Ovary (tissue), 9 donors: ENCODE results near the gene ISCA2. TPM values are rescaled to one million over a fixed set of nuclear protein-coding genes. Genes with fewer than 3 reads are reported as not detected.

ENCODE experiments used
- DNase-seq, 5 donors: peaks; one replicate each; pipeline ENCODE4 v3.0.0-alpha.2; 2019 to 2020
- H3K27ac ChIP-seq, 2 donors: fragments of 200-600 bp; one replicate each; pipeline versions ENCODE4 v1.5.1 to v1.8.0; 2019 to 2022
- H3K27me3 ChIP-seq: fragments of 200-600 bp; one replicate; pipeline ENCODE4 v1.8.0; 2022
- H3K36me3 ChIP-seq: fragments of 200-600 bp; sonication (generic); one replicate; pipeline ENCODE4 v1.5.1; 2019
- H3K4me1 ChIP-seq: one replicate; pipeline ENCODE4 v1.8.1; 2013; ENCODE audit warnings: mild to moderate bottlenecking, moderate library complexity; ENCODE audit not compliant: insufficient read depth
- H3K4me3 ChIP-seq: fragments of 200-600 bp; sonication (generic); one replicate; pipeline ENCODE4 v1.5.1; 2017
- H3K9me3 ChIP-seq, 2 donors: fragments of 200-600 bp in 1 of 2; sonication (generic) in 1 of 2; one replicate each; pipeline versions ENCODE4 v1.5.1 to v1.8.1; 2013 to 2019; ENCODE audit warnings: mild to moderate bottlenecking in 1 of 2, moderate library complexity in 1 of 2
- EP300 ChIP-seq: sonication (generic); formaldehyde crosslinking; IDR thresholded peaks from one replicate; pipeline ENCODE4 v1.6.1; 2017; ENCODE audit warnings: antibody characterized with exemption
- POLR2A ChIP-seq: fragments of 450-650 bp; IDR thresholded peaks from one replicate; pipeline ENCODE4 v1.6.1; 2017; ENCODE audit warnings: antibody characterized with exemption, mild to moderate bottlenecking, moderate library complexity
- WGBS, 3 donors: extraction: QIAGEN DNeasy Blood & Tissue Kit in 1 of 3; methylation state at CpG; one replicate each; pipeline versions ENCODE4 v1.1.5 to v1.1.7; 2013 to 2017; 5-methylcytosine and 5-hydroxymethylcytosine counted together
- intact Hi-C, 4 donors: fragments of 100-400 bp; cut with DNase I; formaldehyde crosslinking; loops; one replicate each; pipeline versions ENCODE4 v1.11.0 to v1.15.1; 2022 to 2023
- polyA plus RNA-seq, 2 donors: library from polyadenylated mRNA; stranded (reverse); fragments of 200-250 nt in 1 of 2; fragments of 350-450 nt in 1 of 2; fragmentation: Illumina TruSeq in 1 of 2; extraction: RNeasy Lipid Tissue Mini Kit (QIAGEN cat#74804) in 1 of 2; gene quantifications; one replicate each; pipeline ENCODE4 v1.2.3, GENCODE V29; 2013 to 2014
- total RNA-seq, 7 donors: library from RNA; depleted of rRNA in 2 of 7; stranded (reverse); fragments of >200 nt in 2 of 7; fragmentation: NEBNext Ultra II Directional in 3 of 7; extraction: Animal tissue kit (Norgen Biotek cat#: 25700) in 3 of 7; gene quantifications; one replicate each; pipeline versions ENCODE4 v1.1.0 to v1.2.4, GENCODE V29; 2016 to 2023
- TF ChIP-seq, protein P1 (sequence below), 3 donors: fragments of 450-650 bp in 2 of 3; fragments of 200-600 bp in 1 of 3; IDR thresholded peaks; one replicate each; pipeline versions ENCODE4 v1.5.1 to v1.8.0; 2016 to 2022; ENCODE audit warnings: antibody characterized with exemption in 3 of 3, mild to moderate bottlenecking in 1 of 3
- donor health status: DM: no; HTN: no; CAD: no; lungs with moderate emphysema.
- donor health status: DM: no; HTN: no; CAD: no.
- donor health status: Bipolar disorder and iron deficiency.
- donor health status: DM: yes; HTN: yes; CAD: no.
- donor health status: DM: no; HTN: no; CAD: no.
- donor health status: DM: yes; HTN: yes; CAD: no.

ISCA2 gene
- total and polyA plus RNA-seq, 9 donors = 11.7 to 47.4 (median 26.9) TPM

DNA sequence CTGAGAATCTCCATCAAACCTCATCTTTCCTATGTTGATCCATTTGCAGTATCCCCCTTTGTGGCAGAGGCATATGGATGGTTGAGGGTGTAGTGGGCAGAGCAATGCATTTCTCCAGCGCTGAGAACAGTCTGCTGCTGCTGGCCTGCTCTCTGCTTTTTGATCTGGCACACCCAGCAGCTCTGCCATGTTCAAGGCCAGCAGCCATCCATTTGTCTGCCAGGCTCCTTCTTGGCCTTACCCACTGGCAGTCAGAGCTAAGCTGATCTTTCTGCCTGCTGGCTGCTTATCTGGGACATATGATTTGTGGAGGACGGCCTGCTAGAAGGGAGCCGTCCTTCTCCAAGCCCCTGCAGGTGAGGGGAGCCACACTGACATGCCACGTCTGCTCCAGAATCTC is 17.5 kb upstream of the ISCA2 start:
- no peak for DNase-seq
- Histone ChIP-seq H3K9me3 (no peaks in the 10 kb centered on the region), H3K4me3 (no peak overlapping the region), H3K36me3 (no peaks in the 10 kb centered on the region), H3K4me1 (no peaks in the 10 kb centered on the region), H3K27me3 (no peaks in the 10 kb centered on the region), H3K27ac (no peak overlapping the region)
- TF ChIP-seq POLR2A (no peak), EP300 (no peak)
- TF ChIP-seq, protein P1, sequence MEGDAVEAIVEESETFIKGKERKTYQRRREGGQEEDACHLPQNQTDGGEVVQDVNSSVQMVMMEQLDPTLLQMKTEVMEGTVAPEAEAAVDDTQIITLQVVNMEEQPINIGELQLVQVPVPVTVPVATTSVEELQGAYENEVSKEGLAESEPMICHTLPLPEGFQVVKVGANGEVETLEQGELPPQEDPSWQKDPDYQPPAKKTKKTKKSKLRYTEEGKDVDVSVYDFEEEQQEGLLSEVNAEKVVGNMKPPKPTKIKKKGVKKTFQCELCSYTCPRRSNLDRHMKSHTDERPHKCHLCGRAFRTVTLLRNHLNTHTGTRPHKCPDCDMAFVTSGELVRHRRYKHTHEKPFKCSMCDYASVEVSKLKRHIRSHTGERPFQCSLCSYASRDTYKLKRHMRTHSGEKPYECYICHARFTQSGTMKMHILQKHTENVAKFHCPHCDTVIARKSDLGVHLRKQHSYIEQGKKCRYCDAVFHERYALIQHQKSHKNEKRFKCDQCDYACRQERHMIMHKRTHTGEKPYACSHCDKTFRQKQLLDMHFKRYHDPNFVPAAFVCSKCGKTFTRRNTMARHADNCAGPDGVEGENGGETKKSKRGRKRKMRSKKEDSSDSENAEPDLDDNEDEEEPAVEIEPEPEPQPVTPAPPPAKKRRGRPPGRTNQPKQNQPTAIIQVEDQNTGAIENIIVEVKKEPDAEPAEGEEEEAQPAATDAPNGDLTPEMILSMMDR (IDR thresholded peaks at IDR 0.05) = no peak
- 71 to 77% (median 73%) methylated on average over 4 of the region's 4 CpGs for WGBS, 3 donors
- intact Hi-C loops = loop anchor here in 1 of 4 donors (10.0 kb wide), 1 partner anchor 111 kb away; no protein-coding TSS in a partner anchor

DNA sequence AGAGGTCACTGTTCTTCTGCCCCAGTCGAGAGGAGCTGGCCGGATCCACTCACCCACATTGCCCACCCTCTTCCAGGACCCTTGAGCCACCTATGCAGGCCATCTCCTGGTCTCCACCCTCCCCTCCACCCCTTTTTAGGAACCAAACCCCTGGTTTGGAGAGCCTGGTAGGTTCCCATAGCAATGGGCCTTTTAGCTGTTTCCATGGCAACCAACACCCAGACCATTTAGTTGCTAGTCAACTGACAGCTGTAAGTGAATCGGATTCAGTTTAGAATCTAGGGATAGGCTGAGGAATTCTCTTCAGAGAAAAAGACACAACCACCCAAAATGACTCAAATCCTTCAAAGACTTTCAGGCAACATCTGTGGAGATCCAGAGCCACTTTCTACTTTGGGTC is 17.0 kb upstream of the ISCA2 start:
- H3K4me3 ChIP-seq = no peak overlapping the region
- DNase-seq = no peak
- H3K27me3 ChIP-seq = no peaks in the 10 kb centered on the region
- no peak overlapping the region for H3K27ac ChIP-seq
- H3K9me3 ChIP-seq = no peaks in the 10 kb centered on the region
- intact Hi-C loops = loop anchor here in 1 of 4 donors (10.0 kb wide), 1 partner anchor 112 kb away; no protein-coding TSS in a partner anchor
- TF ChIP-seq POLR2A (no peak), EP300 (no peak)
- TF ChIP-seq, protein P1 (IDR thresholded peaks at IDR 0.05) = no peak
- H3K36me3 ChIP-seq = no peaks in the 10 kb centered on the region
- WGBS, 3 donors = 79 to 93% (median 87%) methylated on average over 3 of the region's 3 CpGs
- no peaks in the 10 kb centered on the region for H3K4me1 ChIP-seq

DNA sequence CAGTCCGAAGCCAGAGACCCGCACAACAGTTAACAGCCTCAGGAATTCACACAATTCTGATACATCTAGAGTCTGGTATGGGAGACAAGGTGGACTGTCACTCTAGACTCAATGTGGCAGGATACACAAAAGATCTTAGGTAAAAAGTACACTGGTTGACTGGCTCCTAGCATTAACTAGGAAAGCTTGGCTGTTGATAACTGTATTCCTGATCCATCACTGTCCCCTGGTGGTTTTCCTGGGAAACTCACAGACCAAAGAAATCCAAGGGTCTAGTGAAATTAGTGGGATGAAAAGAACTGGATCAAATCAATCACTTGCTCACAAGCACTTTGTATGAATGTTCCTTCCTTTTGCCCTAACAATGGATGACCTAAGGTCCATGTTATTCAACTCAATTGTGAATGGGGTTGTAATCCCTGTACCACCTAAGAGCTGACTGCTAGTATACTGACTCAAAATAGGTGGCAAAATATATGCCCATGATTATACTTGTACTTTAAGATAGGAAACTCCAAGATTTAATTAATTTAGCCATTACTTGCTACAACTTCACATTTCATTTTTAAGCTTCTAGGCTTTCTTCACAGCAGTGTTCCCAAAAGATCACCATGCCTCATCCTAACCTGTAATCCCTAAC is 14.4 kb upstream of the ISCA2 start:
- H3K27me3 ChIP-seq = no peaks in the 10 kb centered on the region
- WGBS, 3 donors = 98 to 100% (median 98%) methylated on average over 2 of the region's 2 CpGs
- DNase-seq = no peak
- H3K27ac ChIP-seq = no peak overlapping the region
- H3K4me1 ChIP-seq = no peaks in the 10 kb centered on the region
- H3K4me3 ChIP-seq = no peak overlapping the region
- no peaks in the 10 kb centered on the region for H3K36me3 ChIP-seq
- TF ChIP-seq, protein P1 (IDR thresholded peaks at IDR 0.05) = no peak
- TF ChIP-seq EP300 = no peak
- intact Hi-C loops = loop anchor here in 1 of 4 donors (10.0 kb wide), 1 partner anchor 114 kb away; no protein-coding TSS in a partner anchor
- no peaks in the 10 kb centered on the region for H3K9me3 ChIP-seq

DNA sequence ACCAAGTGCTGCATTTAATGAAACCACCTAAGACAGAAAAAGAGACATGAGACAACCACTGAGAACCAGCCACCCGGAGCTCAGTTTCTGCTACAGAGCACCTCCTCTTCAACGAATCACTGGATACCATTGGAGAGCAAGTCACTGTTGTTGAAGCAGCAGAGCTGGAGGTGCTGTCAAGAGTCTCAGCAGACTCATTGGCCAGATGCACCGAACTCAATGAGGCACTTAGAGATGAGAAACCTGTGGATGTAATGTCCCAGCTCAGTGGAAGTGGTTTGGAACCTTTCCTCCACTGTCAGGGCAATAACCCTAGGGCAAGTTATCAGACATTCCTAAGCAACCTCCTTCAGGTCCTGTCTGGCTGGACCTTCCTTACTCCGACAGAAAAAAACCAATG is 13.5 kb upstream of the ISCA2 start:
- Histone ChIP-seq H3K27me3 (no peaks in the 10 kb centered on the region), H3K36me3 (no peaks in the 10 kb centered on the region), H3K9me3 (no peaks in the 10 kb centered on the region), H3K4me3 (no peak overlapping the region), H3K4me1 (no peaks in the 10 kb centered on the region), H3K27ac (no peak overlapping the region)
- DNase-seq = no peak
- no peak for TF ChIP-seq EP300
- TF ChIP-seq, protein P1 (IDR thresholded peaks at IDR 0.05) = no peak
- no peak for TF ChIP-seq POLR2A
- intact Hi-C loops = no loop called here
- 60 to 66% (median 64%) methylated on average over 4 of the region's 4 CpGs for WGBS, 3 donors
